Smooth muscle cell of the pulmonary artery (primary cell): ENCODE data around the gene TMPRSS13. TPM values are rescaled to one million over a fixed set of nuclear protein-coding genes. Genes with fewer than 3 reads are reported as not detected.

Experiments used
- total RNA-seq: library from RNA; depleted of rRNA; stranded (reverse); fragments of >200 nt; gene quantifications from 2 replicates; pipeline ENCODE4 v1.2.3, GENCODE V29; 2014

Gene TMPRSS13
- not detected in 2 replicates for total RNA-seq

DNA sequence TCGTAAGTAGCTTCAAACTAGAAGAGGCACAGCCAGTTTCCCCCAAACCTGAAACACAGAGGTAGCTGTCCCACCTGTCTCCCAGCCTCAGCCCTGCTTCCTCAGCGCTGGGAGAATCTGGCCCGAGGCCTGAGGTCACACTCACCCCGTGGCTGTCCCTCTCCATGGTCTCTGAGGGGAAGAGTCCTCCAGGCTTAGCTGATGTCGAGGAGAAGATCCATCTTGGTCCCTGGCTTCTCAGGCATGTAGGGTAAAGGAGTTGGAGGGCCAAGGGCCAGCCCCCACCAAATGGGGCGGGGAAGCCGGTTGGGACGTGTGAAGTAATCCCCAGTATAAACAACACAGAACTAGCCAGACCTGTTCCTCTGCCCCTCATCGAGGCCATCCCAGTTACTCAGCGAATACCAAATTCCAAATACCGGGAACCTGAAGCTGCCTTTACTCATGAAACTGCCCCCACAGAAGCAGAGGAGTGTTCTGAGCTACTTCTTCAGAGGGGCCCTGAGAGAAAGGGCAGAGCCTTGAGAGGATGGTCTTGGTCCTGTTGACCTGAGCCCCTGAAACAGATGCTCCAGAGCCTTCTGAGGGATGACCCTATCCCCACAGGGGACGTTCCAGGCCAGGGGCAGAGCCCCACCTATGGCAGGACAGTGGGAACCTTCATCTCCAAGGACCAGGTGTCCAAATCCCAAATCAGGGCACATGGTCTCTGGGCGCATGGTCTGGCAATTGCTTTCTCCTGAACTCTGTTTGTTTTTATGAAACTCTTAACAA, at the start of gene TMPRSS13:
TSS of gene TMPRSS13 (minus strand) at position 261 of the 774 bp plus-strand sequence. CDS start at position 166, 95 bp downstream.

DNA sequence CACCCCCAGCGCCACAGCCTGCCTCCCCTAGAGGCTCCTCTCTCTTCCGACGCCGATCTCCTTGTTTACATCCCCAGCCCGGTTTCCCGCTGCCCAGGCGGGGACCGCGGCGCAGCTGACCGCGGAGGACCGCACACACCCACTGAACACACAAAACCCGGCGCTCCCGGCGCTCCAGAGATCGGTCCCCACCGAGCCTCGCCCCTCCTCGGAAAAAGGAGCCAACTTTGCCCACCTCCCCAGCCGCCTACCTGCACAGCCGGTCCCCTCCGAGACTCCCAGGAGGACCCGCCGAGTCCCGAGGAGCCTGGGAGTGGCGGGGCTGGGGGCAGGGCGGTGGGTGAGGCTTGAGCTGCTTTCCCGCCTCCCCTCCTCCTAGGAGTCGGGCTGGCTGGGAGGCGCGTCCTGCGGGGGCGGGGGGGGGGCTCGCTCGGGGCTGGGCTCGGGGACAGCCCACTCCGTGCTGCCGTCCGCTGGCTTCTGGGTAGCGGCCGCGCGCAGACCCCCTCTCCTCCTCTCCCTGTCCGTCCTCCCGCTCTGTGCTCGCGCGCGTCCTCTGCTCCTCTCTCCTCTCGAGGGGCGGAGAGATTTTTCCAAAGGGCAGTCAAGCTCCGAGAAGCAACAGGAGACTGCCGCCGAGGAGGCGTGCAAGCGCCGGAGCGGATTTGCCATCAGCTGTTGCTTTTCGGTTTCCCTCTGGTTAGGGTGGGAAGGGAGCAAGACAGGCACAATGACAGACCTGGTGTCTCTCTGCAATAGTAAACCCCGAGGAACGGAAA, 52.7 kb downstream of the TMPRSS13 start, which contains the start of gene FXYD6:
TSS of gene FXYD6 (minus strand) at position 318 of the 779 bp plus-strand sequence. CDS start 33,882 bp downstream, outside the sequence.

Other genes with a start within 250 kb of the TMPRSS13 start
- gene DSCAML1, start 132.2 kb downstream of the TMPRSS13 start, total RNA-seq = not detected in 2 replicates
- gene FXYD2, start 104.7 kb downstream of the TMPRSS13 start, total RNA-seq = not detected in 2 replicates
- gene FXYD6, start 52.7 kb downstream of the TMPRSS13 start, total RNA-seq = 0.10 and 0.26 TPM in 2 replicates
- gene IL10RA, start 57.0 kb upstream of the TMPRSS13 start, total RNA-seq = not detected in 2 replicates
- gene TMPRSS4, start 147.7 kb upstream of the TMPRSS13 start, total RNA-seq = not detected in 2 replicates
- gene SMIM35, start 157.6 kb upstream of the TMPRSS13 start, total RNA-seq = not detected in 2 replicates
- 0.07 TPM in 1 of 2 replicates, not detected in the other for gene SCN4B, start 223.4 kb upstream of the TMPRSS13 start, total RNA-seq
- gene SCN2B, start 247.2 kb upstream of the TMPRSS13 start, total RNA-seq = 0.03 and 0.13 TPM in 2 replicates